ENCODE results near the gene PKP4. TPM values are rescaled to one million over a fixed set of nuclear protein-coding genes. Genes with fewer than 3 reads are reported as not detected.

Gene PKP4
- total and polyA plus RNA-seq, 9 of the 15 experiments (the other 6 are each of a cell fraction or from before 2014, with no cell fraction given) = 24.6 to 99.1 (median 74.0) TPM

DNA sequence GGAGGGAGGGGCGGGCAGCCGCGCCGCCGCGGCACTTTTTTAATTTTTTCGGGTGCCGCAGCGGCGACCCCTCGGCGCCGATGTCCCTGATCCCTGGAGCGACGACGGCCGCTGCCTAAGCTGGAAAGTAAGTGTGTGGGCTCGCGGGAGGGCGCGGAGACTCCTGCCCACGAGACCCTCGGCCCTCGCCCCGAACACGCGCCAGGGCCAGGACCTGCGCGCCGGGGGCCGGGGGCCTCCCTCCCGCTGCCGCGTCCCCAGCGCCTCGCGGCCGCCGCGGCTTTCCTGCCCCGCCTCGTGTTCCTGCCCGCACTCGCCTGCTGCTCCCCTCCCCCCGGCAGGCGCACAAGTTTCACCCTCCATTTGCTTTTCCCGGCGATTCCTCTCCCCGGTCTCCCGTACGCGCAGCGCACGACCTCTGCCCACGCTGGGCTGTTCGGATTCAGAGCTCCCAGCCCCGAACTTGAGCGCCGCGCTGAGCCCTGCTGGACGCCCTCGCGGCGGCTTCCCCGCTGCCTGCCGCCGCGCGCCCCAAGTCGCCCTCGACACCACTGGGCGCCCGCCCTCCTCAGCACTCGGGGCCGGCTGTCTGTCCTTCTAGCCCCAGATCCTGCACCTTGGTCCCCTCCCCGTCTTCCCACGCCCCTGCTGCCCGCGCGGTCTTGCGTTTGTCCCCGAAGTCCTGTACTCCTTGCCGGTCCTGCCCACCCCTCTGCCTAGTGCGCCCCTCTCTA is 507 bp downstream of the PKP4 start (continued):
- TF ChIP-seq, protein P1, sequence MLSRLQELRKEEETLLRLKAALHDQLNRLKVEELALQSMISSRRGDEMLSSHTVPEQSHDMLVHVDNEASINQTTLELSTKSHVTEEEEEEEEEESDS (CRISPR knock-in tag; IDR thresholded peaks at IDR 0.05) = no peak
- TF ChIP-seq ZC3H4 (CRISPR knock-in tag; IDR thresholded peaks at IDR 0.05; ENCODE audit: borderline replicate concordance) = no peak
- TF ChIP-seq NBN (IDR thresholded peaks at IDR 0.05; ENCODE audit: low read depth) = no peak
- TF ChIP-seq YBX1 (IDR thresholded peaks at IDR 0.05) = no peak
- 0 out of 2 replicates have a peak, but pooled peaks have one; percentile 23 for TF ChIP-seq SMAD4 (CRISPR knock-in tag; conservative IDR thresholded peaks at IDR 0.05)
- TF ChIP-seq, protein P2, sequence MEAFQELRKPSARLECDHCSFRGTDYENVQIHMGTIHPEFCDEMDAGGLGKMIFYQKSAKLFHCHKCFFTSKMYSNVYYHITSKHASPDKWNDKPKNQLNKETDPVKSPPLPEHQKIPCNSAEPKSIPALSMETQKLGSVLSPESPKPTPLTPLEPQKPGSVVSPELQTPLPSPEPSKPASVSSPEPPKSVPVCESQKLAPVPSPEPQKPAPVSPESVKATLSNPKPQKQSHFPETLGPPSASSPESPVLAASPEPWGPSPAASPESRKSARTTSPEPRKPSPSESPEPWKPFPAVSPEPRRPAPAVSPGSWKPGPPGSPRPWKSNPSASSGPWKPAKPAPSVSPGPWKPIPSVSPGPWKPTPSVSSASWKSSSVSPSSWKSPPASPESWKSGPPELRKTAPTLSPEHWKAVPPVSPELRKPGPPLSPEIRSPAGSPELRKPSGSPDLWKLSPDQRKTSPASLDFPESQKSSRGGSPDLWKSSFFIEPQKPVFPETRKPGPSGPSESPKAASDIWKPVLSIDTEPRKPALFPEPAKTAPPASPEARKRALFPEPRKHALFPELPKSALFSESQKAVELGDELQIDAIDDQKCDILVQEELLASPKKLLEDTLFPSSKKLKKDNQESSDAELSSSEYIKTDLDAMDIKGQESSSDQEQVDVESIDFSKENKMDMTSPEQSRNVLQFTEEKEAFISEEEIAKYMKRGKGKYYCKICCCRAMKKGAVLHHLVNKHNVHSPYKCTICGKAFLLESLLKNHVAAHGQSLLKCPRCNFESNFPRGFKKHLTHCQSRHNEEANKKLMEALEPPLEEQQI (IDR thresholded peaks at IDR 0.05) = no peak; the same call in 1 of the 2 replicates
- no peak for TF ChIP-seq NFYB (IDR thresholded peaks at IDR 0.05; ENCODE audit: extremely low read depth, insufficient read length)
- no peak for TF ChIP-seq BRF1 (IDR thresholded peaks at IDR 0.05; ENCODE audit: borderline replicate concordance, extremely low read depth, insufficient read length)
- no peak for TF ChIP-seq ZFP36 (IDR thresholded peaks at IDR 0.05; ENCODE audit: low read depth, low read length, partially characterized antibody)
- TF ChIP-seq ZNF174 (CRISPR knock-in tag; IDR thresholded peaks at IDR 0.05) = no peak
- no peak for TF ChIP-seq ZNF354B (CRISPR knock-in tag; IDR thresholded peaks at IDR 0.05)
- TF ChIP-seq, protein P3, sequence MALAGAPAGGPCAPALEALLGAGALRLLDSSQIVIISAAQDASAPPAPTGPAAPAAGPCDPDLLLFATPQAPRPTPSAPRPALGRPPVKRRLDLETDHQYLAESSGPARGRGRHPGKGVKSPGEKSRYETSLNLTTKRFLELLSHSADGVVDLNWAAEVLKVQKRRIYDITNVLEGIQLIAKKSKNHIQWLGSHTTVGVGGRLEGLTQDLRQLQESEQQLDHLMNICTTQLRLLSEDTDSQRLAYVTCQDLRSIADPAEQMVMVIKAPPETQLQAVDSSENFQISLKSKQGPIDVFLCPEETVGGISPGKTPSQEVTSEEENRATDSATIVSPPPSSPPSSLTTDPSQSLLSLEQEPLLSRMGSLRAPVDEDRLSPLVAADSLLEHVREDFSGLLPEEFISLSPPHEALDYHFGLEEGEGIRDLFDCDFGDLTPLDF (CRISPR knock-in tag; IDR thresholded peaks at IDR 0.05) = no peak
- no peak for TF ChIP-seq ZNF217 (CRISPR knock-in tag; IDR thresholded peaks at IDR 0.05)
- TF ChIP-seq U2AF1 (optimal IDR thresholded peaks at IDR 0.05; ENCODE audit: low read depth, low read length) = peak; percentile 40
- TF ChIP-seq, protein P4, sequence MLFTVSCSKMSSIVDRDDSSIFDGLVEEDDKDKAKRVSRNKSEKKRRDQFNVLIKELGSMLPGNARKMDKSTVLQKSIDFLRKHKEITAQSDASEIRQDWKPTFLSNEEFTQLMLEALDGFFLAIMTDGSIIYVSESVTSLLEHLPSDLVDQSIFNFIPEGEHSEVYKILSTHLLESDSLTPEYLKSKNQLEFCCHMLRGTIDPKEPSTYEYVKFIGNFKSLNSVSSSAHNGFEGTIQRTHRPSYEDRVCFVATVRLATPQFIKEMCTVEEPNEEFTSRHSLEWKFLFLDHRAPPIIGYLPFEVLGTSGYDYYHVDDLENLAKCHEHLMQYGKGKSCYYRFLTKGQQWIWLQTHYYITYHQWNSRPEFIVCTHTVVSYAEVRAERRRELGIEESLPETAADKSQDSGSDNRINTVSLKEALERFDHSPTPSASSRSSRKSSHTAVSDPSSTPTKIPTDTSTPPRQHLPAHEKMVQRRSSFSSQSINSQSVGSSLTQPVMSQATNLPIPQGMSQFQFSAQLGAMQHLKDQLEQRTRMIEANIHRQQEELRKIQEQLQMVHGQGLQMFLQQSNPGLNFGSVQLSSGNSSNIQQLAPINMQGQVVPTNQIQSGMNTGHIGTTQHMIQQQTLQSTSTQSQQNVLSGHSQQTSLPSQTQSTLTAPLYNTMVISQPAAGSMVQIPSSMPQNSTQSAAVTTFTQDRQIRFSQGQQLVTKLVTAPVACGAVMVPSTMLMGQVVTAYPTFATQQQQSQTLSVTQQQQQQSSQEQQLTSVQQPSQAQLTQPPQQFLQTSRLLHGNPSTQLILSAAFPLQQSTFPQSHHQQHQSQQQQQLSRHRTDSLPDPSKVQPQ (CRISPR knock-in tag; IDR thresholded peaks at IDR 0.05; ENCODE audit: borderline replicate concordance) = no peak
- no peak for TF ChIP-seq TBP (optimal IDR thresholded peaks at IDR 0.05; ENCODE audit: low read depth, low read length)
- TF ChIP-seq, protein P5, sequence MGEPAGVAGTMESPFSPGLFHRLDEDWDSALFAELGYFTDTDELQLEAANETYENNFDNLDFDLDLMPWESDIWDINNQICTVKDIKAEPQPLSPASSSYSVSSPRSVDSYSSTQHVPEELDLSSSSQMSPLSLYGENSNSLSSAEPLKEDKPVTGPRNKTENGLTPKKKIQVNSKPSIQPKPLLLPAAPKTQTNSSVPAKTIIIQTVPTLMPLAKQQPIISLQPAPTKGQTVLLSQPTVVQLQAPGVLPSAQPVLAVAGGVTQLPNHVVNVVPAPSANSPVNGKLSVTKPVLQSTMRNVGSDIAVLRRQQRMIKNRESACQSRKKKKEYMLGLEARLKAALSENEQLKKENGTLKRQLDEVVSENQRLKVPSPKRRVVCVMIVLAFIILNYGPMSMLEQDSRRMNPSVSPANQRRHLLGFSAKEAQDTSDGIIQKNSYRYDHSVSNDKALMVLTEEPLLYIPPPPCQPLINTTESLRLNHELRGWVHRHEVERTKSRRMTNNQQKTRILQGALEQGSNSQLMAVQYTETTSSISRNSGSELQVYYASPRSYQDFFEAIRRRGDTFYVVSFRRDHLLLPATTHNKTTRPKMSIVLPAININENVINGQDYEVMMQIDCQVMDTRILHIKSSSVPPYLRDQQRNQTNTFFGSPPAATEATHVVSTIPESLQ (CRISPR knock-in tag; IDR thresholded peaks at IDR 0.05) = 0 out of 2 replicates have a peak, but pooled peaks have one; percentile 0
- TF ChIP-seq HDAC1 (IDR thresholded peaks at IDR 0.05) = peak in 1 of 2 experiments; percentile 62; a peak in 1 of 4 replicates
- peak; percentile 80; the same call in 1 of the 2 replicates for TF ChIP-seq FOXP1 (CRISPR knock-in tag; IDR thresholded peaks at IDR 0.05)
- TF ChIP-seq MTA3 (IDR thresholded peaks at IDR 0.05; ENCODE audit: borderline replicate concordance) = peak; percentile 21; the same call in 1 of the 2 replicates
